GM18508 (cell line): ENCODE results near the gene SPPL2A.
"Not testable (repeated sequence)": the region's sequence is repeated elsewhere in the genome, so short reads cannot be mapped to it uniquely, and the experiment has no call there.

Source experiments
- ATAC-seq: cut with Tn5 transposase; IDR thresholded peaks from one replicate; pipeline ENCODE4 v1.9.1; 2021; ENCODE audit warnings: moderate number of reproducible peaks; ENCODE audit not compliant: insufficient read depth, unreplicated experiment

Gene SPPL2A

GRCh38 chr15:50765195-50765967 lies at the start of gene SPPL2A:
SPPL2A (minus strand) TSS chr15:50765706; CDS start chr15:50765533, 173 bp downstream.
- peak; percentile 62 for ATAC-seq

GRCh38 chr15:50814634-50815033 lies 49.1 kb upstream of the SPPL2A start:
- ATAC-seq = no peak

- ATAC-seq = no peak
Measured at GRCh38 chr15:50813865-50814264, 48.4 kb upstream of the SPPL2A start.

GRCh38 chr15:50813089-50813488 lies 47.6 kb upstream of the SPPL2A start:
- no peak for ATAC-seq

- not testable (repeated sequence) for ATAC-seq
Measured at GRCh38 chr15:50812181-50812506, 46.6 kb upstream of the SPPL2A start.

- not testable (repeated sequence) for ATAC-seq
Measured at GRCh38 chr15:50811461-50812180, 46.1 kb upstream of the SPPL2A start.

GRCh38 chr15:50810128-50810527 lies 44.6 kb upstream of the SPPL2A start:
- no peak for ATAC-seq

- ATAC-seq = no peak
Measured at GRCh38 chr15:50808728-50809127, 43.2 kb upstream of the SPPL2A start.

- ATAC-seq = no peak
Measured at GRCh38 chr15:50803479-50804180, 38.1 kb upstream of the SPPL2A start.

GRCh38 chr15:50800715-50801114 lies 35.2 kb upstream of the SPPL2A start:
- ATAC-seq = no peak

- ATAC-seq = no peak
Measured at GRCh38 chr15:50798684-50799083, 33.2 kb upstream of the SPPL2A start.

GRCh38 chr15:50797926-50798325 lies 32.4 kb upstream of the SPPL2A start:
- ATAC-seq = no peak

- no peak for ATAC-seq
Measured at GRCh38 chr15:50791486-50791885, 26.0 kb upstream of the SPPL2A start.

- ATAC-seq = no peak
Measured at GRCh38 chr15:50790778-50791453, 25.4 kb upstream of the SPPL2A start.

- no peak for ATAC-seq
Measured at GRCh38 chr15:50786871-50787270, 21.4 kb upstream of the SPPL2A start.

- ATAC-seq = no peak
Measured at GRCh38 chr15:50786438-50786837, 20.9 kb upstream of the SPPL2A start.

GRCh38 chr15:50783895-50784294 lies 18.4 kb upstream of the SPPL2A start:
- ATAC-seq = no peak

GRCh38 chr15:50783411-50783810 lies 17.9 kb upstream of the SPPL2A start:
- ATAC-seq = no peak

GRCh38 chr15:50778086-50778485 lies 12.6 kb upstream of the SPPL2A start:
- no peak for ATAC-seq

- no peak for ATAC-seq
Measured at GRCh38 chr15:50777042-50777441, 11.5 kb upstream of the SPPL2A start.

- no peak for ATAC-seq
Measured at GRCh38 chr15:50774450-50774849, 8.9 kb upstream of the SPPL2A start.
